ENCODE results near the gene ENAM.

The ENAM gene

GRCh38 chr4:70628444-70628843 lies at the start of gene ENAM:
Gene ENAM (plus strand): TSS chr4:70628744. CDS start chr4:70629501, 757 bp downstream.
- DNase-seq, result no peak

GRCh38 chr4:70581980-70582379 lies 46.6 kb upstream of the ENAM start:
- no peak for DNase-seq

- DNase-seq, result no peak
These were observed 44.4 kb upstream of the ENAM start for GRCh38 chr4:70583952-70584834.

DNA sequence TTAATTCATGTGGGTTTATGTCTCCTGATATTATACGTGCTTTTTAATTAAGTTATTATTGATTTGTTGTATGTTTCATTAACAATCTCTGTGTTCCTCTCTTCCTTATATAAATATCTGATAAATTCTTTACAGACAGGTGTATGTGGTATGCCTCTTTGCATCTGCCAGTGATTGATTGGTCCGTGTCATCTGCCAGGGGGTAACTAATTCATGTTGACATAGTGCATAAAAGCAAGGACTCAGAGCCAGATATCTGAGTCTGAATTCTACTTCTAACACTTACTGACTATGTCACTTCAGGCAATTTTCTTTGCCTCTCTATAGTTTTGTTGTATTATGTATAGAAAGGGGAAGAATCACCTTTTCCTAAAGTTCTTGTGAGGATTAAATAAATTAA lies 41.7 kb upstream of the ENAM start:
- DNase-seq, result no peak

DNA sequence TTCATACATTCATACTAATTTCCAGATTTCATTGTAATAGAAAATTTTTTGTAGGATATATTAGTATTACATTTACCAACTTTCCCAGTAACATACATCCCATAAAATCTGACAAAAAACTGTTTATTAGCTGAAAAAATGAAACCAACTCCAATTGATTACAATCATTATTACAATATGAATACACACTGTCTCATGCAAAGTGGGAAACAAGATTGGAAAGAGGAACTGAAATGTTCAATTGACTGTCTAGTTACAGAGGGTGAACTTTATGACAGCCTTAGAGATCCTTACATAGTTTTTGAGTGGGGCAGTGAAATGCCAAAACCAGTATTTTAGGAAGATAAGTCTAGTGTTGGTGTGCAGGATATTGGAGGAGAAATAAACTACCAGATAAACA lies 38.8 kb upstream of the ENAM start:
- no peak for DNase-seq

GRCh38 chr4:70591955-70592582 lies 36.5 kb upstream of the ENAM start, which contains the start of gene AMBN:
Gene AMBN (plus strand): TSS chr4:70592256. CDS start chr4:70592359, 103 bp downstream.
- no peak for DNase-seq

- DNase-seq, result no peak
These were observed 34.3 kb upstream of the ENAM start for GRCh38 chr4:70594196-70594595.

DNA sequence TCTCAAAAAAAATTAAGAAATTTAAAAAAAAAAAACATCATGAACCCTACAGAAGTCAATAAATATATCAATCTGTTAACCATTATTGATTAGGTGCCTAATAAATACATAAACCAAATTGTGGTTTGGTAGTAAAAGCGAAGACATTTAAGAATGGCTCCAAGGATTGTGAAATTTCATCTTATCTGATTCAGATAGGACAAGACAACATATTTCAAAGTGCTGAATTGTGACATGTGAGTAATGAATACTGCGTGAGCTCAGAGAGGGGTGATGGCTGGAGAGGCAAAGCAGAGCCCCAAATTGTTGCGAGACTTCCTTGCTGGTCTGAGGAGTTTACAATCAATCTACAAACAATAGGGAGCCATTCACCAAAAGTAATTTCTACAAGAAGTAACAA lies 28.2 kb upstream of the ENAM start:
- DNase-seq, result no peak

- no peak for DNase-seq
These were observed 27.6 kb upstream of the ENAM start for GRCh38 chr4:70600977-70601376.

DNA sequence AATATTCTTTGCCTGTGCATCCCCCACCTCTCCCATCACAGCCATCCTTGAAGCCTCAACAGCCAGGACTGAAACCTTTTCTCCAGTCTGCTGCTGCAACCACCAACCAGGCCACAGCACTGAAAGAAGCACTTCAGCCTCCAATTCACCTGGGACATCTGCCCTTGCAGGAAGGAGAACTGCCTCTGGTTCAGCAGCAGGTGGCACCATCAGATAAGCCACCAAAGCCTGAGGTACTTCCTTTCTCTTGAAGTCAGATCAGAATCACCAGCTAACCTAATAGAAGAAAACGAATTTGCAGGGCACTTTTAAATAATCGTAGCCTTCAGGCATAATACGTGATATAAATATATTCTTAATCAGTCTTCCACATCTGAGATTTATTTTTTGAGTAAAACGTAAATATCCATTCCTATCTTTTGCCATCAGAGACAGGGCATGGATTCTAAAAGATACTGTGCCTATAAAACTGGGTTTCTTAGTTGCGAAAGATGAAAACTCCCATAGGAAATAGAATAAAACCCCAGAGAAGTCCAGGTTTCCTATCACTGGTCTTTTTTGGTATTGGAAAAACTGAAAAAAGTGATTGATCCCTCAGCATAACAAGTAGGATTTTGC lies 27.0 kb upstream of the ENAM start:
- peak; percentile 76 for DNase-seq

DNA sequence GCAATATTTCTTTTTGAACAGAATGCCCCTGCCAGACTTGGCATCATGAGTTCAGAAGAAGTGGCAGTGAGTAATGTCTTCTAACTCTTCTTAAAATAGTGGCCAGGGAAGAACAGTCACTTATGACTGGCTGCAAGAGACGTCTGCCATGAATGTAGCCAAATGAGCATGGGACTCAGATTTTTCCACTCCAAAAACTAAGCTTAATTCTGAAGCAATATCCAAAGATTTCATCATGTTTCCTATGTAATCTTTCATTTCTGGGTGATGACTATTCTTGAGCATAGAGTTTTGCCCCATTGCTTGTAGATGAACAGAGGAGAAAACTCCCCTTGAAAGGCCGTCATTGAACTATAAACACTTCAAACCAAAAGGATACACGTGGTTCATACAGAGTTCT lies 24.7 kb upstream of the ENAM start:
- DNase-seq, result peak; percentile 29

GRCh38 chr4:70606459-70606858 lies 22.1 kb upstream of the ENAM start:
- no peak for DNase-seq

GRCh38 chr4:70607334-70607853 lies 21.1 kb upstream of the ENAM start:
- no peak for DNase-seq

DNA sequence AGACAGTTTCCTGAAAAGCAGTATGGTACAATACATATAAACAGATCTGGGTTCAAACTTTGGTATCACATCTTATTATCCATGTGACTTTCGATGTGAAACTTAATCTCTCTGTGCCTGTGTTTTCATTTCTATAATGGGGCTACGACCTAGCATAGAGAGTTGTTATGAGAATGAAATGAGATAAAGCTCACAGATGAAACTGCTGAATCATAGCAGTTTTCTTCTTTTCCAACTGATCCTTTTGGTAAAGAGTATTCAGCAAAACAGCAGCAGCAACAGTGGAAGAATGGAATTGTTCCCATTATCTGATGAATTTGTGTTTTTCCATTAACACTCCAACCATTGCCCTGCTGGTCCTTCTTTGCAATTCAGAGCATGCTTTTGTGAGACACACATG lies 20.2 kb upstream of the ENAM start:
- DNase-seq, result no peak

DNA sequence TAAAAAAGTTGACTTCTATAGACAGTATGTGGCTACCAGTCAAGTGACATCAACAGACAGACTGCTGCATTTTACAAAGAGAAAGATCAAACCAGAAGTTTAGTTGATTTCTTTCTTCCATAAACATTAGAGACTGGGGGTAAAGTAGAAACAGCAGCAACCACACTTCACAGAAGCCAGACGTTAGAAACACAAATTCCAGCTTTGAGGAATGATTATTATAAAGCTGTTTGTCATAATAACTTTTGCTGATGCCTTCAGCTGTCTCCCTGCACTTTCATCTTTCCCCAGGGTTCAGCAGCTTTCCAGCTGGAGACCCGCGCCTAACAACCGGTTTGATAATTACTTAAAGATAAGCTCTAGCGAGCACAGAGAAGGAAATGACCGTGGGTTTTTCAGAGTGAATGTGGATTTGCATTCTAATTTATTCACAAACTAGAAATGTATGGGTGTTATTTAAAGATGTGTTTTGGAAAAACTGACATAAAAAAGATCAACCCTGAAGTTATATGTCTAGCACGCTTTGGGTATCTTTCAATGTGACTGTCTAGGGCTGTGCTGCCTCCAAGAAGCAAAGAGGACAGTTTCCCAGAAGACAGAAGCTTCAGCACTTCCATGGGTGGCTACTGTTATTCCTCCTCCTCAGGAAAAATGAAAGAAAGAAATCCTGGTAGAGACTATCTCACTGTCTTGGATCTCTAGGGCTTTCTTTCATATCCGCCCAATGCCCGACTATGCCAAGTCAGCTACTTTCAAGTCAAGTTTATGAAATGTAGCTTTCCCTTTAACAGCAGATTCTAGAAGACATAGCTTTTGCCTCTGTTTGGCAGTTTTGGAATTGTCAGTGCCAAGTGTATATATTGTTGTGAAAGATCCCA lies 15.0 kb upstream of the ENAM start:
- no peak for DNase-seq

DNA sequence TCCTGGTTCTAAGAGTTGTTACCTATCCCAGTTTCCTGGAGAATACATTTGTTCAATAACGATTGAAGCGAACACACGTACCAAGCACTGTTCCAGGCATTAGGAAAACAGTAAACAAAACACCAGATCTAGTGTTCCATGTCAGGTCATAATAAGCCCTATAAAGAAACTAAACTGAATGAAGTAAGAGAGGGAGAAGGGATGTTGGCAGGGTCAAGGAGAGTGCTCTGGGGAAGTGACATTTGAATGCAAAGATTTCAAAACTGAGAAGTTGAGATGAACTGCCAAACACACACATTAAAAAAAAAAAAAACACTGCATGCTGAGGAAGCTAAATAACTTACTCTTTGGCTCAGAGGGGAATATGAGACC lies 14.4 kb upstream of the ENAM start:
- DNase-seq, result no peak

DNA sequence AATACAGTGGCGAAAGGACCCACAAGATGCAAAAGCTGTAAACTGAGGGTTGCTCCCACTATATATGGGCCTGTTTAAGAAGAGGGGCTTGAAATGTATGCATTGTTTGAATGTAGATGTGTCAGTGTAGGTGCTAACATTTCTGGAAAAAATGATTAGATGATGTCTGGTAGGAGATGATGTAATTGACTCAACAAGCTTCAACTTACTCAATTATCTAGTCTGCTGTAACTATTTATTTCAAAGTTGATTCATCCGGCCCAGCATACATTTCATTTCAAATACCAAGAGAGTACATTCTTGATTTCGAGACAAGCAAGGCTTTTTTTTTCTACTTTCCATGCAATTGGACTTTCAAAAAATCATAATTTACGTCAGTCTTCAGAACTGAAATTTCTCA lies 9.3 kb upstream of the ENAM start:
- no peak for DNase-seq

DNA sequence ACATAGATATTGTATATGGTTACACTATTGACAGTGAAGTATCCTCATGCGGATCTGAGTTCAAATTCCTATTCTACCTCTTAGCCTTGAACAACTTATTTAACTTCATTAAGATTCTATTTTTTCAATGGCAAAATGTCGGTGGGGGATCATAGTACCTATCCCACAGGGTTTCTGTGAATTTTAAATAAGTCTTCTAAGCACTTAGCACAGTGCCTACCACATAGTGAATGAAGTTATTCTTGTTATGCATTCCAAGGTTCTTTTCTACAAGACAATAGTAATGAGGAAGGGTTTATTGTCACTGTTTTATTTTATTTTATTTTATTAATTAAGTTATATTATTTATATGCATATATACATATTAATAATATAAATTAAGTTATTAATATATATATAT lies 8.8 kb upstream of the ENAM start:
- no peak for DNase-seq

GRCh38 chr4:70623323-70623722 lies 5.2 kb upstream of the ENAM start:
- no peak for DNase-seq

- no peak for DNase-seq
These were observed 4.2 kb upstream of the ENAM start for GRCh38 chr4:70624226-70624793.

DNA sequence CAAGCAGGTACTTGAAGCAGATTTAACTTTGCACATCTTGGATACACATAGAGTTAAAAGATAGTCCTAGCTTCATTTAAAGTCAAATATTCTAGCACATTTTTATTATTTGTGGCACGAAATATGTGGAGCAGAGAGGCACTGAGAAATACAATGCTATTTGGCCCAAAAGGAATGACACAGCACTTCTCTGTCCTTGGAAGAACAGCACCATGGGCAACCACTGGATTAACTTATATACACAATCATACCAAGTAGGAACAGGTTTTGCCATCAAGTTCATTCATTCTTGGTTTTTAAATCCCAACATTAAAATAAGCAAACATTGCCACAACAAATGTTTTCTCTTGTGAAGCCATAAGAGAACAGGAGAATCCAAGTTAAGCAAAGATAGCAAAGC lies 924 bp upstream of the ENAM start:
- DNase-seq, result no peak

- DNase-seq, result no peak
These were observed 1.0 kb downstream of the ENAM start for GRCh38 chr4:70629469-70630090.
